Thymus (tissue), 11 donors: ENCODE results near the gene TCOF1. TPM values are rescaled to one million over a fixed set of nuclear protein-coding genes. Genes with fewer than 3 reads are reported as not detected.

Source experiments
- DNase-seq, 9 donors: peaks; one replicate each; pipeline ENCODE4 v3.0.0-alpha.2; 2013; ENCODE audit warnings: low spot score in 9 of 9, low read depth in 6 of 9, missing footprints in 1 of 9
- H3K27ac ChIP-seq, 2 donors: one replicate each; pipeline ENCODE4 v1.5.1; 2013; ENCODE audit warnings: control low read depth in 1 of 2, low read depth in 1 of 2, low read length in 1 of 2, mild to moderate bottlenecking in 1 of 2, moderate library complexity in 1 of 2
- H3K27me3 ChIP-seq, 2 donors: one replicate each; pipeline ENCODE4 v1.5.1; 2013; ENCODE audit warnings: low read length in 1 of 2; ENCODE audit not compliant: control insufficient read depth in 2 of 2, insufficient read depth in 1 of 2
- H3K36me3 ChIP-seq, 2 donors: one replicate each; pipeline ENCODE4 v1.5.1; 2013; ENCODE audit warnings: low read length in 1 of 2, mild to moderate bottlenecking in 1 of 2, moderate library complexity in 1 of 2; ENCODE audit not compliant: control insufficient read depth in 2 of 2, insufficient read depth in 2 of 2
- H3K4me1 ChIP-seq, 2 donors: one replicate each; pipeline ENCODE4 v1.5.1; 2013; ENCODE audit warnings: low read length in 2 of 2; ENCODE audit not compliant: control insufficient read depth in 2 of 2, insufficient read depth in 2 of 2
- H3K4me3 ChIP-seq, 2 donors: one replicate each; pipeline ENCODE4 v1.5.1; 2013; ENCODE audit warnings: low read length in 2 of 2, control low read depth in 1 of 2, mild to moderate bottlenecking in 1 of 2
- H3K9me3 ChIP-seq, 2 donors: one replicate each; pipeline ENCODE4 v1.5.1; 2013; ENCODE audit warnings: low read length in 1 of 2, mild to moderate bottlenecking in 1 of 2; ENCODE audit not compliant: control insufficient read depth in 2 of 2, insufficient read depth in 1 of 2
- WGBS: extraction: QIAGEN DNeasy Blood & Tissue Kit; methylation state at CpG from one replicate; pipeline ENCODE4 v1.1.7; 2013; 5-methylcytosine and 5-hydroxymethylcytosine counted together
- polyA plus RNA-seq: library from polyadenylated mRNA; stranded (reverse); fragments of 200-250 nt; gene quantifications from one replicate; pipeline ENCODE4 v1.2.3, GENCODE V29; 2013
- total RNA-seq: library from RNA; stranded (reverse); fragments of 120-200 nt; gene quantifications from one replicate; pipeline ENCODE4 v1.2.4, GENCODE V29; 2013
- donor health status: healthy.

The TCOF1 gene
- total and polyA plus RNA-seq, 2 donors, result 17.7 to 18.2 TPM

DNA sequence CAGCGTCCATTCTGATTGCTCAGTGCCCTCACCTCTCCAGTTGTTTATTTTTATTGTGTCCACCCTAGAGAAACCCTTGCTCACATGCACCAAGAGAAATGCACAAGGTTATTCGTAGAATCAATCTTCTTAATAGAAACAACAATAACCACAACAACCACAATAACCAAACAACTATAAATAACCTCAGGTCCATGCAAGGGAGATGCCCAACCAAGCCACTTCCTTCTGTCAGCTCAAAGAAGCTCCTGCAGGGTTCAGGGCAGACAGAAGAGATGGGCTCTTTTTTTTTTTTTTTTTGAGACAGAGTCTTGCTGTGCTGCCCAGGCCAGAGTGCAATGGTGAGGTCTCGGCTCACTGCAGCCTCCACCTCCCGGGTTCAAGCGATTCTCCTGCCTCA lies 14.9 kb upstream of the TCOF1 start:
- DNase-seq, result no peak
- Histone ChIP-seq H3K27ac (no peak overlapping the region), H3K27me3 (no peaks in the 10 kb centered on the region), H3K9me3 (no peaks in the 10 kb centered on the region), H3K4me3 (no peak overlapping the region), H3K4me1 (no peaks in the 10 kb centered on the region), H3K36me3 (no peaks in the 10 kb centered on the region)
- 82% methylated on average over 5 of the region's 5 CpGs for WGBS

DNA sequence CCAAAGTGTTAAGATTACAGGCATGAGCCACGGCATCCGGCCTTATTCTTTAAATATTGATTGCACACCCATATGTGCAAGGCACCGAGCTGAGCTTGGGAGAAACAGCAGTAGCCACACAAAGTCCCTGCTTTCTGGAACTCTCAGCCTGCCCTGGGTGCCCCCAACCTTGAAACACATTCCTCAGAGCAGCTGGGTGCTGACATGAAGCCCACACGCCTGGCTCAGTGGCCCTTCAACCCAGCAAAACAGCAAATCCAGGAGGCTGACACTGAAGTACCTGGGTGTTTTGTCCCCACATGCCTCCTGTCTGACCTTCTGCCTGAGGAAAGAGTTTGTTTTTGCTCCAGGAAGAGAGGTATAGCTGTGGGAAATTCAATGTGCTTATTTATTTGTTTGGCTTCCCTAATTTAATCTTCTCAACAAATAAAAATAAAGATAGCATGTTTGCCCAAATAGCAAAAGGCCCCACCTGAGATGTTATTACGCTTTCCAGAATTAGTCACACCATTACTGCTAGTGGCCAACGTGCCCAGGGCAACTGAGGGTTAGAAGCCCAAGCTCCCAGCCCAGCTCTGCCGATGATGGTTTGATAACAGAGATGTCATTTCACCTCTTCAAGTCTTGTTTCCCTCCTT lies 13.4 kb upstream of the TCOF1 start:
- DNase-seq, result no peak
- Histone ChIP-seq H3K4me1 (no peaks in the 10 kb centered on the region), H3K4me3 (no peak overlapping the region), H3K9me3 (no peaks in the 10 kb centered on the region), H3K27me3 (no peaks in the 10 kb centered on the region), H3K36me3 (no peaks in the 10 kb centered on the region), H3K27ac (no peak overlapping the region)
- WGBS, result 93% methylated on average over 7 of the region's 7 CpGs

DNA sequence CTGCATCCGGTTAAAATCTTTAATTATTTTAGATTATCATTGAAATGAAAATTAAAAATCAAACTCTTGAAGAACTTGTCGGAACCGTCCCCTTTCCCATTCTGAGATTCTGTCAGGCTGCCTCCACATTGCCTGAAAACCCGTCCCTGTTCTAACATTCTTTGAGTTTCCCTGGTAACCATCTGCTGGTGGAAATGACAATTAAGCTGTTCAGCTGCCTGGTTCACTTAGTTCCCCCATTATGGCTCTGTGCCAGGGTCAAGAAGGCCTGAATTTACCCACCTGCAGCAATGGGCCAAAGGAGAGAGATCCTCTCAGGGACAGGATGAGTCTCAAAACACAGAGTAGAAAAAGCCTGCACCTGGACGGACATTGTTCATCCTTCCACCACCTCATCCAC lies 11.8 kb upstream of the TCOF1 start:
- Histone ChIP-seq H3K27ac (no peak overlapping the region), H3K27me3 (no peaks in the 10 kb centered on the region), H3K36me3 (no peaks in the 10 kb centered on the region), H3K4me1 (peaks cover 0 to 2% of the 10 kb centered on the region in 2 donors), H3K4me3 (no peak overlapping the region), H3K9me3 (no peaks in the 10 kb centered on the region)
- WGBS, result 95% methylated on average over 5 of the region's 5 CpGs
- no peak for DNase-seq

DNA sequence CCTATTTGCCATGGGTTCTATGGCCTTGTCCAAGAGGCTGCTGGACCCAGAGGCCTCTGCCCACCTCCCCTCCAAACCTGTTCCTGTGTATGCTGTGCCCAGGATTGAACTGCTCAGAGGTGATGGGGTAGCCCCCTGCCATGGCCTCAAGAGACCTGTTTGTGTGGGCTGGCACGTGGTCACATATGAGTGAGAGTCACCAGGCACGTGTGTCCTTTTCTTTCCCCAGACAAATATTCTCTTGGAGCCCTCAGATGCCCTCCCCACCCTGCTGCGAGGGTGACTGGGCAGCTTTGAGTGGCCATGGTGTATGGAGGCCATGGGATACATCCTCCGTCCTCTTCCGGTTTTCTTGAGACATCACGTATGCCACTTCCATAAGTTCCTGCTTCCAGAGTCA lies 10.9 kb upstream of the TCOF1 start:
- H3K27me3 ChIP-seq, result no peaks in the 10 kb centered on the region
- H3K4me3 ChIP-seq, result no peak overlapping the region
- peaks cover 0 to 6% of the 10 kb centered on the region in 2 donors for H3K4me1 ChIP-seq
- no peaks in the 10 kb centered on the region for H3K36me3 ChIP-seq
- WGBS, result 93% methylated on average over 6 of the region's 6 CpGs
- no peak overlapping the region for H3K27ac ChIP-seq
- no peak for DNase-seq
- no peaks in the 10 kb centered on the region for H3K9me3 ChIP-seq

DNA sequence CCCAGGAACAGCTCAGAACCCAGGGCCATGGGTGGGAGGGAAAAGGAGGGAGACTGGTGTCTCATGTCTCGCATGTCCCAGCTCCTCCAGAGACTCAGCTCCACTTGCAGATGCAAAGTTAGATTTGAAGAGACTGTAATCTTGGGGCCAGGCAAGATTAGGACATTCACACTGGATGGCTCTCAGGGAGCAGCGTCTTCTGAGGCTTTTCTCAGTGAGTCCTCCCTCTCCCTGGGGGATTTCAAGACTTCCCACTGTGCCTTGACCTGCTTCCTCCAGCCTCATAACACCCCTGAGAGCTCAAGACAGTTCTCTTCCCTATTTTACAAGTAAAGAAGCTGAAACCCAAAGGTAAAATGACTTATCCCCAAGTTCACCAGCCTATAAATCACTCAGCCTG lies 10.5 kb upstream of the TCOF1 start:
- no peak for DNase-seq
- WGBS, result 89% methylated on average over 2 of the region's 2 CpGs
- H3K27ac ChIP-seq, result no peak overlapping the region
- H3K4me1 ChIP-seq, result peaks cover 0 to 6% of the 10 kb centered on the region in 2 donors
- H3K9me3 ChIP-seq, result no peaks in the 10 kb centered on the region
- no peaks in the 10 kb centered on the region for H3K36me3 ChIP-seq
- no peaks in the 10 kb centered on the region for H3K27me3 ChIP-seq
- no peak overlapping the region for H3K4me3 ChIP-seq

DNA sequence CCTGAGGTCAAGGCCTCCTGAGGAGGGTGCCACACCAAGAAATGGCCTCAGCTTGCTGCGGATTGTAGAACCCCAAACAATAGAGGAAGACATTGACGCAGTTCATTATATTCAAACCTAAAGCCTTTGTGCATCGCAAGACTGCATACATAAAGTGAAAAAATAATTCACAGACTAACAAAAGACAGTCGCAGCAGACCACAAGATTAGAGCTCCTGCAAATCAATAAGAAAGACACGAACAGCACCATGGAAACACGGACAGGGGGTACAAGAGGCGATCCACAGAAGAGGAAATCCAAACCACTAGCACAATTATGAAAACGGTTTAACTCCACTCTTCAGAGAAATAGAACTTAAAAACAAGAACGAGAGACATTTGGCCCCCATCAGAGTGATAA lies 10.0 kb upstream of the TCOF1 start:
- H3K27ac ChIP-seq, result no peak overlapping the region
- no peaks in the 10 kb centered on the region for H3K27me3 ChIP-seq
- WGBS, result 51% methylated on average over 9 of the region's 9 CpGs
- peaks cover 0 to 6% of the 10 kb centered on the region in 2 donors for H3K4me1 ChIP-seq
- no peak for DNase-seq
- H3K4me3 ChIP-seq, result no peak overlapping the region
- H3K36me3 ChIP-seq, result no peaks in the 10 kb centered on the region
- no peaks in the 10 kb centered on the region for H3K9me3 ChIP-seq

DNA sequence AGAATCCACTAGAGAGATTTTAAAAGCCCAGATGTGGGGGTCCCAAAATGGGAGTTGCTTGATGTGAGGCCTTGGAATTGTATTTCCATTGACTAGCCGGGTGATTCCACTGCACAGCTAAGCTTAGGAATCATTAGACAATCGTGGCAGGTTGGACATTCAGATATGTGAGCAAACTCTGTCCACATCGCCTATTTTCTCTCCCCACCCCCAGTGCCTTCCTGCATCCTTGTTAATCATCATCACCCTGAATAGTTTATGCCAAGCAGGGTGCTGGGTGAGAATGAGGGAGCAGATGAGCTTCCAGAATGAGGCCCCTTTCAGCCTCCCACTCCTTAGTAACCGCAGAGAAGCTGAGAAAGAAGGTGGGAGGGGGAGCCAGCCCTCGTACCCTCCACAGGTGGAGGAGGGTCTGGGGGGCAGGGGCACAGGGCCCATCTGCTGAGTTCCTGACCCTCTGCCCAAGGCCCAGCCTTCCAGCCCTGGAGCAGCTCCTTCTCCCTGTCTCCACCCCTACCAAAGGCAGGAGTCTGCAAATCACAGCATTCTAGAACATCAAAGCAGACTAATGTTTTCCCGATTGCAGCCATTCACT lies 7.7 kb upstream of the TCOF1 start:
- no peaks in the 10 kb centered on the region for H3K27me3 ChIP-seq
- H3K36me3 ChIP-seq, result no peaks in the 10 kb centered on the region
- no peak overlapping the region for H3K27ac ChIP-seq
- no peaks in the 10 kb centered on the region for H3K9me3 ChIP-seq
- H3K4me1 ChIP-seq, result peaks cover 0 to 6% of the 10 kb centered on the region in 2 donors
- WGBS, result 95% methylated on average over 6 of the region's 6 CpGs
- no peak for DNase-seq
- no peak overlapping the region for H3K4me3 ChIP-seq

DNA sequence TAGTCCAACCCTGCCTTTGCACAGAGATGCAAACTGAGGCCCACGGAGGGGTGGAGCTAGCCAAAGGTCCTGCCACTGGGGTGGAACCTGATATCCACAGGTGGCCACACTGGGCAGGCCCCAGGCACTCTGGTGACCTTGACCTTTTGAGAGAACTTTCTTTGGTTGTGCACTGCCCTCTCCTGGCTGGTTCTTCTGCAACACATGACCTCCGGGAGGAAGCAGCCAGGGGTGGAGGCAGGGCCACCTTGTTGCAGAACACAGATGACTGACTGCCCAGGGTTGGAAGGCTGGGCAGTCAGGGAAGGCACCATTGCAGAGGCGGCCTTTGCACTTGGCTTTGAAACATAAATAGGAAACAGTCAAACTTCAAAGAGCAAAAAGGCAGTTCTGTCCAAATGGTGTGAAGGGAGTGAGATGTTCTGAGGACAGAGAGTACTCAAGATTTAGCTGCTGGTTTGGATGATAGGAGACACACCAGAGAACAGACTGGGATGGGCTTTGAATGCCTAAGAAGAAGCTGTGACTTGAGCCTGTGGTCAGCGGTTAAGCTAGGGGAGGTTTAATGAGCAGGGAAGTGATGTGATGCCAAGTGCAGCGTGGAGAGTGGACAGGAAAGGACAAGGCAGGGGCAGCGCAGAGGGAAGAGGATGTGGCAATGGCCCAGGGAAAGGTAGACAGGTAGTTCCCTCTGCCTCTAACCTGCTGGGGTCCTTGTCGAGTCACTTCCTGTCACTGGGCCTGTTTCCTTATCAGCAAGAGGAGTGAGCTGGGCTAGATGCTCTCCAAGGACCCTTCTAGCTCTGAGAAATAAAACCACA lies 6.8 kb upstream of the TCOF1 start:
- Histone ChIP-seq H3K27ac (no peak overlapping the region), H3K4me3 (no peak overlapping the region), H3K36me3 (no peaks in the 10 kb centered on the region), H3K9me3 (no peaks in the 10 kb centered on the region), H3K4me1 (peaks cover 0 to 6% of the 10 kb centered on the region in 2 donors), H3K27me3 (no peaks in the 10 kb centered on the region)
- DNase-seq, result peak in 5 of 9 donors; percentile 9 to 39 (median 17)
- 31% methylated on average over 7 of the region's 7 CpGs for WGBS
